Retinal pigment epithelial cell (primary cell): Measurements from ENCODE around the gene ATP6V1E1.

Experiments used
- DNase-seq: peaks from one replicate; pipeline ENCODE4 v3.0.0-alpha.2; 2010; ENCODE audit warnings: low read depth
- H3K4me3 ChIP-seq: 2 replicates; pipeline ENCODE4 v1.5.1; 2011; ENCODE audit warnings: mild to moderate bottlenecking, low read length, control low read depth, moderate library complexity
- TF ChIP-seq, protein P1 (sequence below): conservative IDR thresholded peaks from 2 replicates; pipeline ENCODE4 v1.5.1; 2011; ENCODE audit warnings: low read depth, low read length, control low read depth, inconsistent platforms

Gene ATP6V1E1

DNA sequence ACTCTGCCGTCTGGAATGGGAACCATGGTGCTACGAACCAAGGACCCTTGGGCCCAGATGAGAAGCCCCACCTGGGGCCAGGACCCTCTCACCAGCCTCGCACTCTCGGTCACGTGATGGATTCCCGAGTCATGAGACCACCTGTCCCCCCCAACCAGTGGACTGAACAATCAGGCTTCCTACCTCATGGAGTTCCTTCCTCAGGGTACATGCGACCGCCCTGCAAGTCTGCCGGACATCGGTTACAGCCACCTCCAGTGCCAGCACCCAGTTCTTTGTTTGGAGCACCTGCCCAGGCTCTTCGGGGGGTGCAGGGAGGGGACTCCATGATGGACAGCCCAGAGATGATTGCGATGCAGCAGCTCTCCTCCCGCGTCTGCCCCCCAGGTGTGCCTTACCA is 86.1 kb downstream of the ATP6V1E1 start:
- no peak for DNase-seq
- H3K4me3 ChIP-seq = no peak overlapping the region
- TF ChIP-seq, protein P1, sequence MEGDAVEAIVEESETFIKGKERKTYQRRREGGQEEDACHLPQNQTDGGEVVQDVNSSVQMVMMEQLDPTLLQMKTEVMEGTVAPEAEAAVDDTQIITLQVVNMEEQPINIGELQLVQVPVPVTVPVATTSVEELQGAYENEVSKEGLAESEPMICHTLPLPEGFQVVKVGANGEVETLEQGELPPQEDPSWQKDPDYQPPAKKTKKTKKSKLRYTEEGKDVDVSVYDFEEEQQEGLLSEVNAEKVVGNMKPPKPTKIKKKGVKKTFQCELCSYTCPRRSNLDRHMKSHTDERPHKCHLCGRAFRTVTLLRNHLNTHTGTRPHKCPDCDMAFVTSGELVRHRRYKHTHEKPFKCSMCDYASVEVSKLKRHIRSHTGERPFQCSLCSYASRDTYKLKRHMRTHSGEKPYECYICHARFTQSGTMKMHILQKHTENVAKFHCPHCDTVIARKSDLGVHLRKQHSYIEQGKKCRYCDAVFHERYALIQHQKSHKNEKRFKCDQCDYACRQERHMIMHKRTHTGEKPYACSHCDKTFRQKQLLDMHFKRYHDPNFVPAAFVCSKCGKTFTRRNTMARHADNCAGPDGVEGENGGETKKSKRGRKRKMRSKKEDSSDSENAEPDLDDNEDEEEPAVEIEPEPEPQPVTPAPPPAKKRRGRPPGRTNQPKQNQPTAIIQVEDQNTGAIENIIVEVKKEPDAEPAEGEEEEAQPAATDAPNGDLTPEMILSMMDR = no peak
